ENCODE results near the gene SNX27.

GRCh38 chr1:151693057-151693651, 81.3 kb downstream of the SNX27 start:
- TF ChIP-seq POLR2A (IDR thresholded peaks at IDR 0.05) (no peak), CTCF (IDR thresholded peaks at IDR 0.05) (peak; percentile 36 to 66 (median 54))

Data from right lobe of liver (tissue), 4 donors.